Amygdala (tissue), 56 donors: ENCODE results near the gene OSBPL5.

Source experiments
- DNase-seq, 56 donors: peaks; one replicate each; lab custom pipeline; 2025; lab: John Stamatoyannopoulos, UW

OSBPL5 gene

GRCh38 chr11:3165152-3165705, at the start of gene OSBPL5:
Gene OSBPL5 (minus strand): TSS chr11:3165310. CDS start chr11:3129148, 36,162 bp downstream.
- peak in 34 of 56 donors; percentile 17 to 81 (median 54) for DNase-seq

- DNase-seq = no peak
Measured at GRCh38 chr11:3214420-3214699, 49.2 kb upstream of the OSBPL5 start.

DNA sequence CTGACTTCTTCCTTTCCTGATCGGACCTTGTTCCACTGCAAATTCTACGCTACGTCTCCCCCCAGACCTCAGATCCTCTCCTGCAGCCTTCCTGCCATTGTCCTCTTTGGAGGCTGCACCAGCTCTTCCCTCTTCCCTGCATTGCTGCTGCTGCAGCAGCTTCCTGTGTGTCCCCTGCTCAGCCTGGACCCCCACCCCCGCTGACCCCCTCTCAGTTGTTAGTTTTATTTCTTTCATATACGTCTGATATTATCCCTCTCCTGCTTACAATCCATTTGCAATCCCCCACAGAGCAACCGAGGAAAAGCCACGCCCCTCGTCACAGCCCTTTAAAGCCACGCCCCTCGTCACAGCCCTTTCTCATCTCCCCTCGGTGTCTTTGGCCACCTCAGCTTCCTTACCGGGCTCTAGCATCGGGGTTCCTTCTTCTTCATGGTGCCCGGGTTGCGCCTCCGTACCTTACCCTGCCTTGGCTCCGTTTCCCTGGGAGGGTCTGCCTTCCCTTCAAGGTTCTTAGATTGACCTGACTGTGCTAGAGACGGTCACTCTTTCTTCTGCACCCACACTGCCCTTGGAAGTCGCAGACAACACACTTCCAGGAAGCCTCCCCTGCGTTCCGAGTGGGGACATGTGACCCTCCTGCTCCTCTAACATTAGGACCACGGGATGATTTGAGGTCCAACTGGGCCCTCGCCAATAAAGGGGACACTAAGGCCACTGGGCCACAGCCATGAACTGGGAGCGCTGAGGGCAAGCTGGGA, 48.7 kb upstream of the OSBPL5 start:
- DNase-seq = no peak

DNA sequence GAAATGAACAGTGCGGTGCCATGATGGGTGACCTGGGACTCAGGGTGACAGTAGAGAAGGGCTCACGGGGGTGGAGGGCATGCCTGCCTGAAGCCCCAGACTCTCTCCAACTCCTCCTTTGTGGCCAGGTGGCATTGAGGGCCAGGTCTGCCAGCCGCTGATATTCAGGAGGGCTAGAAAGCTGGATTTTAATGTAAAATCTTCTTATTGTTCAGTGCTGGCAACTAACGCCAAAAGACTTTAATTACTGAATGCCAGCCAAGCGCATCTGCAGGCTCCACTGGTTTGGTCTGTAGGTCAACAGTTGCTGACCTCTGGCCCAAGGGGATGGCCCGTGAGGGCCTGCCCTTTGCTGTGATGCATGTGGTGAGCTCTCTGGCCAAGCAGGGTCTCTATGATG, 43.2 kb upstream of the OSBPL5 start:
- no peak for DNase-seq

- no peak for DNase-seq
Measured at GRCh38 chr11:3207526-3208189, 42.5 kb upstream of the OSBPL5 start.

DNA sequence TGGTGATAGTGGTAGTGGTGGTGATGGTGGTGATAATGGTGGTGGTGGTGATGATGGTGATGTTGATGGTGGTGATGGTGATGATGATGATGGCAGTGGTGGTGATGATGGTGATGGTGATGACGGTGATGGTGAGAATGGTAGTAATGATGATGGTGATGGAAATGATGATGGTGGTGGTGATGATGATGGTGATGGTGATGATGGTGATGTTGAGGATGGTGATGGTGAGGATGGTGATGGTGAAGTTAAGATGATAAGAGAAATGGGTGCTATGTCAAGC, 41.8 kb upstream of the OSBPL5 start:
- no peak for DNase-seq

GRCh38 chr11:3206156-3206921, 41.2 kb upstream of the OSBPL5 start:
- DNase-seq = no peak

GRCh38 chr11:3205261-3206155, 40.4 kb upstream of the OSBPL5 start:
- no peak for DNase-seq

GRCh38 chr11:3204141-3205015, 39.3 kb upstream of the OSBPL5 start:
- DNase-seq = no peak

- DNase-seq = no peak
Measured at GRCh38 chr11:3203221-3204043, 38.3 kb upstream of the OSBPL5 start.

DNA sequence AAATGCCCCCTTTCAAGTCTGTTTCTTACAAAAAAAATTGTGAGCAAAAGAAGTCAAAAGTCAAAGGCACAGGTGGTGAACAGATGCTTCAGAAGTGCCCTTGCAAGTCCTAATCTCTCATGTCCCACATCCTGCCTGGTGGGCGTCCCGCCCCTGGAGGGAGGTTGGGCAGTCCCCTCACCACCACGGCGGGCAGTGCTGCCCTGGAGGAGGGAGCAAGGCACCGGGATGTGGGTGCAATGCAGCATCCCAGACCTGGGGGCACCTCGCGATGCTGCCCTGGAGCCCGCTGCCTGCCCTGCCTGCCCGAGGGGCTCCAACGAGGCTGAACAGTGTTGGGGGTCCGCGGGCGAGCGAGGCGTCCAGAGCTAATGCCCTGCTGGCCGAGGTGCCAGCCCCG, 37.6 kb upstream of the OSBPL5 start:
- no peak for DNase-seq

DNA sequence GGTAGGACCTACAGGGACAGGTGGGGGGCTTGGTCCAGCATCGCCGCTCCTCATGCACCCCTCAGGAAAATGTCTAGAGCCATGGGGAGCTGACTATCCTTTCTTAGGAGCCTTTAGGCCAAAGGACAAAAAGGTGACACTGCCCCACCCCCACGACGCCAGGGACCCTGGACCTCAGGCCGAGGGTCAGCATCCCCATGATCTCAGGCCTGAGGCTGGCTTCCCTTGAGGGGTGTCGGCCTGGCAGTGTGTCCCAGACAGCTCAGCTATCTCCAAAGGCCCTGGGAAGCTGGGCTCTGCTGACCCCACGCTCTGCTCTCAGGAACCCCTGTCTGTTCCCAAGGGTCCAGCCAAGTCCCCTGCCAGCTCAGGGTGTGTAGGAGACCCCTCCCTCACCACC, 37.2 kb upstream of the OSBPL5 start:
- no peak for DNase-seq

- no peak for DNase-seq
Measured at GRCh38 chr11:3201677-3202181, 36.6 kb upstream of the OSBPL5 start.

DNA sequence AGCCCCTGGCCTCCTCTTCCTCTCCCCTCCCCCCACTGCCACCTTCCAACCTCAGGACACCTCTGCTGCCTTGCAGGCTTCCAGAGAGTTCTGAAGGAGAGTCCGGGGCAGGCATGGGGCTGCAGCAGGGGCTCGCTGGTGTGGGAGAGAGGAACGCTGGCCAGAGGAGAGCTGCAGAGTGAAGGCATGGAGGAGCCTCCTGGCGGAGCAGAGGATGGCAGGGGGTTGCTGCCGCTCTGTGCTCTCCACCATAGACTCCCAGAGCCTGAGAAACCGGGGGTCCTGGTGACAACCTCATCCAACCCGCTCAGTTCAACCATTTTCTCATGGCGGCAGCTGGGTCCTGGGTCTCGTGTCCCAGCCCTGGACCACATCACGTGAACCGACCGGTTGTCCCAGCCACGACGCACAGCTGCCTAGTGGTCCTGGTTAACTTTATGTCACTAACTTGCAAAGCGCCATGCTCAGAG, 36.0 kb upstream of the OSBPL5 start:
- no peak for DNase-seq

- DNase-seq = no peak
Measured at GRCh38 chr11:3200388-3201111, 35.4 kb upstream of the OSBPL5 start.

GRCh38 chr11:3199537-3200295, 34.6 kb upstream of the OSBPL5 start:
- DNase-seq = no peak

DNA sequence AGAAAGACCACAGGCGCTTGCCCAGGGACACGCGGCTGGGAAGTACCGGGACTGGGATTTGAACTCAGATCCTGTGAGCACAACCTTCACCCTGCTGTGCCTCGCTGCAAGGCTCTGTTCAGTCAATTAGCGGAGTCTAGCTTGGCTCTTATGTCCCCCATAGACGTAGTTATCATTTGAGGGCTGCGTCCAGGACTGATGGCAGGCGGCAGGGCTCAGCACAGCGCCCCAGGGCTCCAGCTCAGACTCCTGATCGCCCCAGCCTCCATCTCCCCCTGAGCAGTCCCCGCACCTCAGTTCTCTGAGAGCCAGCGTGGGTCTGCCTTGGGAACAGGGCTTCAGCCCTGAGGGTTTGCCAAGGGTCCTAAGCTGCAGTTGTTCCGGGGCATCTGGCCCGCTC, 33.7 kb upstream of the OSBPL5 start:
- DNase-seq = no peak
